IMR-90 (cell line): Measurements from ENCODE around the gene RGS9BP. TPM values are rescaled to one million over a fixed set of nuclear protein-coding genes. Genes with fewer than 3 reads are reported as not detected.

Source experiments
- ATAC-seq: fragments of 200-7000 bp; cut with Tn5 transposase; 2 replicates; pipeline ENCODE4 v1.9.1; 2020; ENCODE audit warnings: low read depth, mild to moderate bottlenecking, moderate library complexity
- BruUV-seq: library from RNA; stranded (reverse); fragments of 400-500 nt; replicated peaks from 2 replicates; lab custom pipeline; 2021; lab: Mats Ljungman, UMichigan
- CTCF ChIA-PET: fragments of 300-600 bp; formaldehyde crosslinking; extraction: SDS; loops from one replicate; lab custom pipeline; 2021; ENCODE audit warnings: antibody characterized with exemption; lab: Yijun Ruan, JAX
- POLR2A ChIA-PET: fragments of 300-600 bp; sonication (Branson Sonifier 250); formaldehyde crosslinking; loops from one replicate; lab custom pipeline; 2022; ENCODE audit warnings: antibody characterized with exemption; ENCODE audit not compliant: unreplicated experiment; lab: Charles Lee
- DNase-seq: peaks from one replicate; pipeline ENCODE4 v3.0.0; 2013
- H2AFZ ChIP-seq: replicated peaks from 2 replicates; pipeline ENCODE3; 2013; ENCODE audit warnings: low read length, mild to moderate bottlenecking; ENCODE audit not compliant: poor library complexity
- H2AK5ac ChIP-seq: 2 replicates; pipeline ENCODE4 v1.6.1; 2013; ENCODE audit warnings: low read depth, low read length, inconsistent platforms
- H2AK9ac ChIP-seq: replicated peaks from 2 replicates; pipeline ENCODE3; 2013; ENCODE audit warnings: mild to moderate bottlenecking, low read depth, low read length, moderate library complexity; ENCODE audit not compliant: poor library complexity
- H2BK120ac ChIP-seq: 2 replicates; pipeline ENCODE4 v1.6.1; 2013; ENCODE audit warnings: low read depth, low read length, inconsistent platforms
- H2BK15ac ChIP-seq: 3 replicates; pipeline ENCODE4 v1.6.1; 2013; ENCODE audit warnings: low read depth, low read length, inconsistent platforms
- H2BK20ac ChIP-seq: 2 replicates; pipeline ENCODE4 v1.6.1; 2013; ENCODE audit warnings: low read depth, mild to moderate bottlenecking, inconsistent platforms, low read length, moderate library complexity
- H2BK5ac ChIP-seq: 2 replicates; pipeline ENCODE4 v1.6.1; 2013; ENCODE audit warnings: mild to moderate bottlenecking, low read depth, low read length, inconsistent platforms; ENCODE audit not compliant: poor library complexity, severe bottlenecking
- H3K14ac ChIP-seq: replicated peaks from 2 replicates; pipeline ENCODE4 v1.6.1; 2013; ENCODE audit warnings: low read depth, low read length, inconsistent platforms
- H3K18ac ChIP-seq: 2 replicates; pipeline ENCODE4 v1.6.1; 2013; ENCODE audit warnings: low read depth, low read length, control low read depth
- H3K23ac ChIP-seq: 2 replicates; pipeline ENCODE4 v1.6.1; 2013; ENCODE audit warnings: low read depth, low read length, inconsistent platforms
- H3K27ac ChIP-seq: 2 replicates; pipeline ENCODE4 v1.5.1; 2013; ENCODE audit warnings: mild to moderate bottlenecking, control low read depth, low read length; ENCODE audit not compliant: insufficient read depth
- H3K27me3 ChIP-seq: 2 replicates; pipeline ENCODE4 v1.6.1; 2013; ENCODE audit warnings: low read length; ENCODE audit not compliant: control insufficient read depth, insufficient read depth
- H3K36me3 ChIP-seq: 2 replicates; pipeline ENCODE4 v1.6.1; 2013; ENCODE audit warnings: low read length, mixed read lengths; ENCODE audit not compliant: control insufficient read depth, insufficient read depth
- H3K4ac ChIP-seq: 2 replicates; pipeline ENCODE4 v1.6.1; 2013; ENCODE audit warnings: low read depth, low read length, inconsistent platforms
- H3K4me1 ChIP-seq: 2 replicates; pipeline ENCODE4 v1.6.1; 2013; ENCODE audit warnings: low read length, mixed read lengths; ENCODE audit not compliant: control insufficient read depth, insufficient read depth
- H3K4me2 ChIP-seq: 2 replicates; pipeline ENCODE4 v1.6.1; 2013; ENCODE audit warnings: low read depth, mild to moderate bottlenecking, control low read depth, low read length, moderate library complexity
- H3K4me3 ChIP-seq: 2 replicates; pipeline ENCODE4 v1.5.1; 2013; ENCODE audit warnings: low read depth, mild to moderate bottlenecking, control low read depth, low read length, moderate library complexity; ENCODE audit not compliant: insufficient read depth
- H3K56ac ChIP-seq: 2 replicates; pipeline ENCODE4 v1.6.1; 2013; ENCODE audit warnings: low read length, inconsistent platforms; ENCODE audit not compliant: insufficient read depth; ENCODE audit errors: extremely low read depth
- H3K79me1 ChIP-seq, 2 experiments: 2 replicates each; pipeline ENCODE4 v1.6.1; 2013; ENCODE audit warnings: low read length in 2 of 2, inconsistent platforms in 1 of 2, low read depth in 1 of 2
- H3K9ac ChIP-seq: 2 replicates; pipeline ENCODE4 v1.6.1; 2013; ENCODE audit warnings: low read depth, low read length, control low read depth
- H3K9me1 ChIP-seq: 2 replicates; pipeline ENCODE4 v1.6.1; 2013; ENCODE audit warnings: low read length, inconsistent platforms; ENCODE audit not compliant: insufficient read depth
- H3K9me3 ChIP-seq: 2 replicates; pipeline ENCODE4 v1.6.1; 2013; ENCODE audit warnings: low read length; ENCODE audit not compliant: control insufficient read depth, insufficient read depth
- H4K20me1 ChIP-seq: 2 replicates; pipeline ENCODE4 v1.6.1; 2013; ENCODE audit warnings: low read length, inconsistent platforms; ENCODE audit not compliant: insufficient read depth
- H4K5ac ChIP-seq: 2 replicates; pipeline ENCODE4 v1.6.1; 2013; ENCODE audit warnings: mild to moderate bottlenecking, low read depth, low read length, control low read depth
- H4K8ac ChIP-seq, 2 experiments: 2 replicates each; pipeline ENCODE4 v1.6.1; 2013; ENCODE audit warnings: low read depth in 2 of 2, low read length in 2 of 2, control low read depth in 1 of 2, inconsistent platforms in 1 of 2
- H4K91ac ChIP-seq: 2 replicates; pipeline ENCODE4 v1.6.1; 2013; ENCODE audit warnings: low read depth, low read length, inconsistent platforms; ENCODE audit not compliant: insufficient read depth
- BHLHE40 ChIP-seq: fragments of 150-350 bp; IDR thresholded peaks from 2 replicates; pipeline ENCODE4 v1.6.1; 2016; ENCODE audit warnings: mild to moderate bottlenecking, low read depth, low read length
- CEBPB ChIP-seq: IDR thresholded peaks from 2 replicates; pipeline ENCODE4 v1.6.1; 2012; ENCODE audit warnings: low read depth, low read length, improper control_type of control experiment
- CHD1 ChIP-seq: IDR thresholded peaks from 2 replicates; pipeline ENCODE4 v1.6.1; 2012; ENCODE audit warnings: low read depth, low read length, improper control_type of control experiment
- CTCF ChIP-seq: conservative IDR thresholded peaks from 2 replicates; pipeline ENCODE4 v1.5.1; 2012; ENCODE audit warnings: mild to moderate bottlenecking, low read depth, low read length, improper control_type of control experiment
- ELK1 ChIP-seq: fragments of 150-350 bp; IDR thresholded peaks from 2 replicates; pipeline ENCODE4 v1.6.1; 2016; ENCODE audit warnings: low read depth, mild to moderate bottlenecking, low read length, moderate library complexity, borderline replicate concordance
- FOS ChIP-seq: fragments of 150-350 bp; IDR thresholded peaks from 2 replicates; pipeline ENCODE4 v1.6.1; 2016; ENCODE audit warnings: low read depth, low read length
- MAFK ChIP-seq: IDR thresholded peaks from 2 replicates; pipeline ENCODE4 v1.6.1; 2012; ENCODE audit warnings: low read depth, low read length, improper control_type of control experiment
- MAZ ChIP-seq: IDR thresholded peaks from 2 replicates; pipeline ENCODE4 v1.6.1; 2012; ENCODE audit warnings: low read depth, mild to moderate bottlenecking, low read length, improper control_type of control experiment, moderate library complexity, borderline replicate concordance
- MXI1 ChIP-seq: IDR thresholded peaks from 2 replicates; pipeline ENCODE4 v1.6.1; 2012; ENCODE audit warnings: low read depth, mild to moderate bottlenecking, low read length, moderate library complexity, borderline replicate concordance
- NFE2L2 ChIP-seq: fragments of 150-350 bp; IDR thresholded peaks from 2 replicates; pipeline ENCODE4 v1.6.1; 2016; ENCODE audit warnings: low read depth, mild to moderate bottlenecking, low read length
- POLR2A ChIP-seq: IDR thresholded peaks from 2 replicates; pipeline ENCODE4 v1.6.1; 2012; ENCODE audit warnings: mild to moderate bottlenecking, low read depth, low read length
- RAD21 ChIP-seq: IDR thresholded peaks from 2 replicates; pipeline ENCODE4 v1.6.1; 2012; ENCODE audit warnings: low read length, improper control_type of control experiment
- RCOR1 ChIP-seq: IDR thresholded peaks from 2 replicates; pipeline ENCODE4 v1.6.1; 2012; ENCODE audit warnings: mild to moderate bottlenecking, low read length, improper control_type of control experiment; ENCODE audit not compliant: insufficient replicate concordance
- RFX5 ChIP-seq: IDR thresholded peaks from 2 replicates; pipeline ENCODE4 v1.8.0; 2012; ENCODE audit warnings: low read depth, mild to moderate bottlenecking, low read length, moderate library complexity
- SMC3 ChIP-seq: fragments of 150-350 bp; IDR thresholded peaks from 2 replicates; pipeline ENCODE4 v1.6.1; 2016; ENCODE audit warnings: low read depth, mild to moderate bottlenecking, antibody characterized with exemption, low read length, moderate library complexity
- WGBS, 2 experiments: methylation state at CpG; one replicate each; pipeline versions ENCODE4 v1.1.5 to v1.1.7; 2013; ENCODE audit warnings: missing lambda C conversion rate in 2 of 2; ENCODE audit not compliant: insufficient read length in 1 of 2; ENCODE audit errors: extremely low coverage in 2 of 2; 5-methylcytosine and 5-hydroxymethylcytosine counted together
- dilution Hi-C: fragments of 300-500 bp; cut with HindIII; formaldehyde crosslinking; loops from one replicate; pipeline ENCODE4 v1.14.3; 2018; ENCODE audit warnings: low sequenced_read_pairs; ENCODE audit not compliant: unreplicated experiment
- in situ Hi-C: fragments of 300-500 bp; cut with MboI; formaldehyde crosslinking; loops from 3 replicates; pipeline ENCODE4 v1.14.3; 2019; ENCODE audit warnings: low sequenced_read_pairs, inconsistent platforms, mixed read lengths
- intact Hi-C: fragments of 100-400 bp; cut with micrococcal nuclease; formaldehyde crosslinking; loops from 2 replicates; pipeline ENCODE4 v1.10.0; 2022
- polyA plus RNA-seq, 3 experiments: library from polyadenylated mRNA; depleted of rRNA; stranded (reverse); fragments of >200 nt; gene quantifications; 2 replicates each; pipeline ENCODE4 v1.2.3, GENCODE V29; 2012; ENCODE audit warnings: low replicate concordance in 1 of 3
- total RNA-seq: library from RNA; depleted of rRNA; stranded (reverse); fragments of >200 nt; gene quantifications from 2 replicates; pipeline ENCODE4 v1.2.3, GENCODE V29; 2012
- TF ChIP-seq, protein P1 (sequence below): fragments of 150-350 bp; IDR thresholded peaks from 2 replicates; pipeline ENCODE4 v1.6.1; 2017; ENCODE audit warnings: mild to moderate bottlenecking, antibody characterized with exemption, low read length, low read depth

RGS9BP gene
- total and polyA plus RNA-seq, 2 of the 4 experiments (the other 2 are of a cell fraction): 0.03 to 0.18 TPM

DNA sequence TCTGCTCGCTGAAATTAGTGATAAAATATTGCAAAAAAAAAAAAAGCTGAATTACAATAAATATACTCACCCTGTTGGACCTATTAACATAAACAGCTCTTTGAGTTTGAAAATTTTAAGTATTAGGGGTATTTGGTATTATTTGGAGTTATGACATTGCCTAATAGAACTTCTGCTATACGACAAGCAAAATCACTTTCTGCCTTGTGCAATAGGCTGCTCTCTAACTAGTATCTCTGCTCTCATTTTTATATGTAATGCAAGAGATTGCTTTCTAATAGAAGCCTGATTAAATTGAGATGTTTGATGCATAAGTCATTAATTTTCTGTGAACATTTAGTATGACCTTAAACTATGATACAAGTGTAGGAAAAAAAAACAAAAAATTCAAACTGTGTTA, 5.3 kb downstream of the RGS9BP start:
- peaks cover 2% of the 10 kb centered on the region; the same call in 1 of the 2 replicates for H3K4me1 ChIP-seq
- ChIA-PET CTCF (no interaction called here), POLR2A (no interaction called here)
- no peak overlapping the region for H2BK20ac ChIP-seq
- intact Hi-C loops (no loop called here), dilution Hi-C loops (no loop called here), in situ Hi-C loops (no loop called here)
- H3K9me1 ChIP-seq: no peaks in the 10 kb centered on the region
- H3K4me3 ChIP-seq: no peak overlapping the region
- no peak overlapping the region for H3K56ac ChIP-seq
- H3K36me3 ChIP-seq: no peaks in the 10 kb centered on the region
- H2AK9ac ChIP-seq: no peak overlapping the region
- H4K91ac ChIP-seq: no peak overlapping the region
- no peak overlapping the region for H2AK5ac ChIP-seq
- TF ChIP-seq CTCF: no peak
- TF ChIP-seq CHD1: no peak
- no peak for TF ChIP-seq RCOR1
- no peak for TF ChIP-seq RFX5
- no peak for TF ChIP-seq BHLHE40
- TF ChIP-seq CEBPB: no peak
- TF ChIP-seq SMC3: no peak
- no peak for TF ChIP-seq MAZ
- no peak for TF ChIP-seq RAD21
- TF ChIP-seq NFE2L2: no peak
- TF ChIP-seq FOS: no peak
- TF ChIP-seq MXI1: no peak
- no peak for TF ChIP-seq ELK1
- TF ChIP-seq, protein P1, sequence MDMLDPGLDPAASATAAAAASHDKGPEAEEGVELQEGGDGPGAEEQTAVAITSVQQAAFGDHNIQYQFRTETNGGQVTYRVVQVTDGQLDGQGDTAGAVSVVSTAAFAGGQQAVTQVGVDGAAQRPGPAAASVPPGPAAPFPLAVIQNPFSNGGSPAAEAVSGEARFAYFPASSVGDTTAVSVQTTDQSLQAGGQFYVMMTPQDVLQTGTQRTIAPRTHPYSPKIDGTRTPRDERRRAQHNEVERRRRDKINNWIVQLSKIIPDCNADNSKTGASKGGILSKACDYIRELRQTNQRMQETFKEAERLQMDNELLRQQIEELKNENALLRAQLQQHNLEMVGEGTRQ: no peak
- TF ChIP-seq POLR2A: no peak
- no peak for TF ChIP-seq MAFK
- no CpG with 5 or more reads among the region's 2 CpGs for WGBS, 2 experiments
- no peaks in the 10 kb centered on the region for H3K79me1 ChIP-seq
- H3K18ac ChIP-seq: no peak overlapping the region
- H3K27me3 ChIP-seq: peaks cover 33% of the 10 kb centered on the region
- H3K4me2 ChIP-seq: no peak overlapping the region
- H3K27ac ChIP-seq: no peak overlapping the region
- H2BK5ac ChIP-seq: no peak overlapping the region
- no peak overlapping the region for H3K23ac ChIP-seq
- H4K5ac ChIP-seq: no peak overlapping the region
- H2BK15ac ChIP-seq: no peak overlapping the region
- no peak overlapping the region for H3K9ac ChIP-seq
- H4K20me1 ChIP-seq: no peaks in the 10 kb centered on the region
- H3K14ac ChIP-seq: no peak overlapping the region
- DNase-seq (no peak), ATAC-seq (no peak)
- H3K4ac ChIP-seq: no peak overlapping the region
- H3K9me3 ChIP-seq: no peaks in the 10 kb centered on the region
- no peak overlapping the region for H2AFZ ChIP-seq
- no peak overlapping the region for H2BK120ac ChIP-seq
- BruUV-seq: no TSS peak
- H4K8ac ChIP-seq: no peak overlapping the region
